ENCODE measurements around the gene GTPBP10.

GTPBP10 gene

DNA sequence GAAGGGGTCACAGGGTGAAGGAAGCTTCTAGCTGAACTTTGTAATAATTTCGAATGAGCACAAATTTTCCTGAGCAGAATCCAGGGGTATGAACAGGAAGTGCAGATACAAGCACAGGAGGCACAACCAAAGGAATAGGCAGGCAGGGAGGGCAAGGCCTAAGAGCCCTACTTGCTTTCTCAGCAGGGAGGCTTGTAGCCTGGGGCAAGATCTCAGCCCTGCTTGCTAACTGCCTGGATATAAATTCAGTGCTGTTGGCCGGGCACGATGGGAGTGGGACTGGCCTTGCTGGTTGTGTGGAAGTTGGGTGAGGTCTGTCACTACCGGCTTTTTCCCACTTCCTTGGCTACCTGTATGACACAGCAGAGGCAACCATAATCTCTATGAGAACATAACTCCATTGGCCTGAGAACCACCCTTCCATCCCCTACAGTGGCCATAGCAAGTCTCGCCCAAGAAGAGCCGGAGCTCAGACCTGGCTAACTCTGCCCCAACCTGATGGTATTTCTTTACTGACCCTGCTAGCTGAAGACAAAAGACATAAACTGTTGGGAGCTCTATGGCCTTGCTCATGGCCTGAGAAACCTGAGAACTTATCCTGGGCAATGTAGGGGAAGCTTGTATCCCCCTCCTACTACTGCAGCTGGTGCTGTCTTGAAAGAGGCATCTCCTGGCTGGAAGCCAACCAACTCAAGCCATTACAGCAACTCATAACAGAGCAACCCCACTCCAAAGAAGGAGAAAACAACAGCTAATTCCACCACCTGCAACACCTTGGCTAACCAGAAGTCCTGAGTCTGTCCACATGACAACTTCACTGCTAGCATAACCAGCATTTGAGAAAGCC is 84.3 kb downstream of the GTPBP10 start:
- no peak for DNase-seq (ENCODE audit: low read depth in 3 of 3)

DNA sequence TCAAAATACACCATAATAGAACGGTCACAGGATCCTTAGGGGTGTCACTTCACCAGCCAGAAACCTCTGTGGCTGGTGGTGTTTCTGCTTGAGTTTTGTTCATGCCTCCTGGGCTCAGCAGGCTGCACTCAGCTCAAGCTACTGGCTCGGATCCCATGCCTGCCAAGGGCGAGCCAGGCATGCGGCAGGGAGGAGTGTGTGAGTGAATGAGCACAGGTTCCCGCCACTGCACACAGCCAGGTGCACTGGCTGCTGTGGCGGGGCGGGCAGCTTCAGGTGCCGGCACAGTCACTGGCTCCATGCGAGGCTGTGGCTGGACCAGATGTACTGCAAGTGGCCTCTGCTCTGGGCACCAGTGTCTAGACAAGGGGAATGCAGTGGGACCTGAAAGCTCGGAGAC is 86.2 kb downstream of the GTPBP10 start:
- DNase-seq (ENCODE audit: low read depth in 3 of 3) = no peak

DNA sequence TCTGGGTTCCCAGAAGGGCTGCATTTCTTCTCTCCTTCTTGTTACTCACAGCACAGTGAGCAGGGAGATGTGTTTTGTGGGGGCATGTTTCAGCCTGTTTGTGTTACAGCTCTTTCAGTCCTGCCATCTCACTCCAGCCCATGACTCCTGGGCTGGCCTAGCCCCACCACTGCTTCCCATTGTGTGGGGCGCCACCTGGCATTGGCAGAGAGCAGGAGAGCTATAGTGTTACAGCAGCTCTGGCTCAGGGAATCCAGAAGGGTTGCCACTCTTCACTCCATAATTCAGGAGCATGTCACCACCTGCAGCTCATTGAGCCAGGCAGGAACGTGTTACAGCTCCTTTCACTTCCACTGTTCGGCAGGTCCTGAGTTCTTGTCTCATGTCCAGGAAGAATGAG is 86.7 kb downstream of the GTPBP10 start:
- no peak for DNase-seq (ENCODE audit: low read depth in 3 of 3)
